Breast epithelium (tissue), 4 donors: Measurements from ENCODE around the gene KDF1. TPM values are rescaled to one million over a fixed set of nuclear protein-coding genes. Genes with fewer than 3 reads are reported as not detected.

Source experiments
- DNase-seq, 2 donors: peaks; one replicate each; pipeline ENCODE4 v3.0.0-alpha.2; 2019; ENCODE audit warnings: low spot score in 2 of 2
- H3K27ac ChIP-seq, 2 donors: fragments of 200-600 bp; sonication (generic) in 1 of 2; one replicate each; pipeline ENCODE4 v1.5.1; 2016 to 2019; ENCODE audit warnings: mild to moderate bottlenecking in 1 of 2
- H3K27me3 ChIP-seq, 2 donors: fragments of 200-600 bp; sonication (generic) in 1 of 2; one replicate each; pipeline versions ENCODE4 v1.5.1 to v1.6.0; 2017 to 2019; ENCODE audit warnings: control low read depth in 1 of 2, mild to moderate bottlenecking in 1 of 2
- H3K36me3 ChIP-seq: fragments of 200-600 bp; one replicate; pipeline ENCODE4 v1.5.1; 2019
- H3K4me1 ChIP-seq, 2 donors: fragments of 200-600 bp; sonication (generic); one replicate each; pipeline ENCODE4 v1.5.1; 2016 to 2019; ENCODE audit warnings: control low read depth in 1 of 2
- H3K4me3 ChIP-seq, 3 donors: fragments of 200-600 bp; sonication (generic); 1 replicate in 2 of 3; 2 replicates in 1 of 3; pipeline ENCODE4 v1.5.1; 2016 to 2019; ENCODE audit warnings: mild to moderate bottlenecking in 3 of 3, moderate library complexity in 2 of 3
- H3K9me3 ChIP-seq, 2 donors: fragments of 200-600 bp; sonication (generic) in 1 of 2; one replicate each; pipeline ENCODE4 v1.5.1; 2016 to 2019; ENCODE audit warnings: control low read depth in 1 of 2
- CTCF ChIP-seq, 3 donors: fragments of 450-650 bp; IDR thresholded peaks; one replicate each; pipeline ENCODE4 v1.5.1; 2016 to 2017; ENCODE audit warnings: antibody characterized with exemption in 3 of 3, mild to moderate bottlenecking in 3 of 3, moderate library complexity in 3 of 3
- POLR2A ChIP-seq: fragments of 450-650 bp; IDR thresholded peaks from one replicate; pipeline ENCODE4 v1.6.1; 2016; ENCODE audit warnings: antibody characterized with exemption, mild to moderate bottlenecking, moderate library complexity
- POLR2AphosphoS5 ChIP-seq, 3 donors: sonication (generic); formaldehyde crosslinking; IDR thresholded peaks; one replicate each; pipeline ENCODE4 v1.6.1; 2017; ENCODE audit warnings: antibody characterized with exemption in 3 of 3
- intact Hi-C: fragments of 100-400 bp; cut with DNase I; formaldehyde crosslinking; loops from one replicate; pipeline ENCODE4 v1.15.1; 2023; ENCODE audit warnings: low total_unique reads
- total RNA-seq, 3 donors: library from RNA; depleted of rRNA; stranded (reverse); fragments of >200 nt; gene quantifications; one replicate each; pipeline ENCODE4 v1.1.0, GENCODE V29; 2016

KDF1 gene
- total RNA-seq, 3 donors from 2014 or later: 10.8 to 22.2 TPM; not detected in 1

GRCh38 chr1:26984291-26984690, 24.0 kb upstream of the KDF1 start:
- no peaks in the 10 kb centered on the region for H3K36me3 ChIP-seq
- intact Hi-C loops: no loop called here
- no peaks in the 10 kb centered on the region for H3K4me1 ChIP-seq
- H3K9me3 ChIP-seq: no peaks in the 10 kb centered on the region
- TF ChIP-seq CTCF (IDR thresholded peaks at IDR 0.05) (no peak), POLR2AphosphoS5 (IDR thresholded peaks at IDR 0.05) (no peak), POLR2A (no peak)
- H3K27ac ChIP-seq: no peak overlapping the region
- no peak overlapping the region for H3K4me3 ChIP-seq
- DNase-seq: no peak
- no peaks in the 10 kb centered on the region for H3K27me3 ChIP-seq

- intact Hi-C loops: no loop called here
- no peak overlapping the region for H3K27ac ChIP-seq
- DNase-seq: no peak
- no peaks in the 10 kb centered on the region for H3K9me3 ChIP-seq
- no peak overlapping the region for H3K4me3 ChIP-seq
- H3K36me3 ChIP-seq: no peaks in the 10 kb centered on the region
- H3K4me1 ChIP-seq: no peaks in the 10 kb centered on the region
- TF ChIP-seq CTCF (IDR thresholded peaks at IDR 0.05): no peak
- TF ChIP-seq POLR2A: no peak
- TF ChIP-seq POLR2AphosphoS5 (IDR thresholded peaks at IDR 0.05): no peak
- H3K27me3 ChIP-seq: no peaks in the 10 kb centered on the region
These were observed 23.6 kb upstream of the KDF1 start for GRCh38 chr1:26983863-26984262.

- no peak overlapping the region for H3K27ac ChIP-seq
These were observed 21.0 kb upstream of the KDF1 start for GRCh38 chr1:26981146-26981846.

GRCh38 chr1:26978901-26979300, 18.6 kb upstream of the KDF1 start:
- Histone ChIP-seq H3K9me3 (no peaks in the 10 kb centered on the region), H3K36me3 (no peaks in the 10 kb centered on the region), H3K27ac (no peak overlapping the region), H3K4me3 (no peak overlapping the region), H3K4me1 (no peaks in the 10 kb centered on the region), H3K27me3 (no peaks in the 10 kb centered on the region)
- intact Hi-C loops: no loop called here
- TF ChIP-seq POLR2AphosphoS5 (IDR thresholded peaks at IDR 0.05) (no peak), CTCF (IDR thresholded peaks at IDR 0.05) (no peak), POLR2A (no peak)
- DNase-seq: no peak

More at GRCh38 chr1:26981146-26981846, 21.0 kb upstream of the KDF1 start:
- H3K36me3 ChIP-seq: no peaks in the 10 kb centered on the region
- intact Hi-C loops: no loop called here
- H3K4me3 ChIP-seq: no peak overlapping the region
- no peaks in the 10 kb centered on the region for H3K27me3 ChIP-seq
- DNase-seq: no peak
- TF ChIP-seq CTCF (IDR thresholded peaks at IDR 0.05): no peak
- no peak for TF ChIP-seq POLR2A
- TF ChIP-seq POLR2AphosphoS5 (IDR thresholded peaks at IDR 0.05): no peak
- no peaks in the 10 kb centered on the region for H3K9me3 ChIP-seq
- H3K4me1 ChIP-seq: no peaks in the 10 kb centered on the region

GRCh38 chr1:26976621-26977510, 16.6 kb upstream of the KDF1 start:
- TF ChIP-seq POLR2A (no peak), POLR2AphosphoS5 (IDR thresholded peaks at IDR 0.05) (no peak), CTCF (IDR thresholded peaks at IDR 0.05) (no peak)
- intact Hi-C loops: no loop called here
- H3K27me3 ChIP-seq: no peaks in the 10 kb centered on the region
- no peak for DNase-seq
- H3K4me3 ChIP-seq: no peak overlapping the region
- H3K27ac ChIP-seq: no peak overlapping the region
- H3K4me1 ChIP-seq: no peaks in the 10 kb centered on the region
- no peaks in the 10 kb centered on the region for H3K9me3 ChIP-seq
- no peaks in the 10 kb centered on the region for H3K36me3 ChIP-seq
